ENCODE data around the gene OR4D10. TPM values are rescaled to one million over a fixed set of nuclear protein-coding genes. Genes with fewer than 3 reads are reported as not detected.

The OR4D10 gene
- total RNA-seq, 2 experiments from 2014 or later, result not detected

Other genes with a start within 250 kb of the OR4D10 start
- not detected for gene OR5AN1, start 114.4 kb upstream of the OR4D10 start, total RNA-seq
- not detected for gene OR5A2, start 46.9 kb upstream of the OR4D10 start, total RNA-seq
- not detected for gene OR5A1, start 36.8 kb upstream of the OR4D10 start, total RNA-seq
- not detected for gene OR4D6, start 16.4 kb upstream of the OR4D10 start, total RNA-seq
- gene OR4D11, start 30.3 kb downstream of the OR4D10 start, total RNA-seq, result not detected
- not detected for gene OR4D9, start 38.2 kb downstream of the OR4D10 start, total RNA-seq
- 10 to 100 TPM; 33.9 to 37.0 TPM for gene OSBP, start 142.5 kb downstream of the OR4D10 start, total RNA-seq
- gene PATL1, start 195.7 kb downstream of the OR4D10 start, total RNA-seq, result 10 to 100 TPM; 56.7 to 56.8 TPM
- gene OR10V1, start 240.5 kb downstream of the OR4D10 start, total RNA-seq, result not detected